HG03469 (cell line): Measurements from ENCODE around the gene STAP2.

ENCODE experiments used
- ATAC-seq: cut with Tn5 transposase; IDR thresholded peaks from one replicate; pipeline ENCODE4 v1.9.1; 2021; ENCODE audit warnings: mild to moderate bottlenecking, moderate library complexity, moderate number of reproducible peaks; ENCODE audit not compliant: unreplicated experiment

Gene STAP2

DNA sequence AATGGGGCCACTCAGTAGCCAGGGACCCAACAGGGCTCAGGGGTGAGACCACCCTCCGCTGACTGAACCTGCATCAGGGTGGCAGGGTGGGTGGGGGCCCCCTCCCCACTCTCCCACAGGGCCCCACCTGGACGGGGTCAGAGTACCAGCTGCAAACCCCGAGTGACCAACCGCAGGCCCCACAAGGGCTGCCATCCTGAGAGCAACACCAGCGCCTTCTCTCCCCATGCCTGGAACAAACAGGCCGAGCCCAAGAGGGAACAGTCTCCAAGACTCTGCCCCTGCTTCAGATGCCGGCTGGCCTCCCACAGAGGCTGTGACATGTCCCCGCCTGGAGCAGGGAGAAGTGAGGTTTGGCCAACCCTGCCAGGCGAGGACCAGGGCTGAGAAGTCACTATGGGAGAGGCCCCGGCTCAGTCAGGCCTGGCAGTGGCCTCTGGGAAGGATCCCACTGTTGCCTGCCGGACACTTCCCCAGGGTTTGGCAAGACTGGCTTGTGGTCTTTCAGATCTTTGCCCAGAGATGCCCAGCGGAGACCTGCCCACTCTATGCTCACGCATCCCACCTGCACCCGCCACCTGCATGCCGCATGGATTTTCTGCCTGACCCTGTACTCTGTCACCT, 31.9 kb upstream of the STAP2 start:
- ATAC-seq, result no peak

DNA sequence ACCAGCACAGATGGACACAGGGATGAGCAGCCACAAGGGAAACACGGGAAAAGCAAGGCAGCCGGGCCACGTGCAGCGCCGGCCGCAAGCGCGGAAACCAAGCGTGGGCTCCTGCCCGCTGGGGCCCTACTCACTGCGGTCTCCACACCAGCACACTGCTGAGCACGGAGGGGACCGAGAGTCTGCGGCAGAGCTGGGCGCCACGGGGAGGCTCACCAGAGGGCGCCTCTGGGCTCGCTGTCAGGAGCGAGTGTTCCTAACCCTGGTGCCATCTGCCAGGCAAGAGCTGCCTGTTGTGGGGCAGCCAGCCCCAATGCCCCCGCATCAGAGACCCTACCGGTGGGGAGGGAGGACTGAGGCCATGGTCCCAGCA, 31.2 kb upstream of the STAP2 start:
- ATAC-seq, result no peak

DNA sequence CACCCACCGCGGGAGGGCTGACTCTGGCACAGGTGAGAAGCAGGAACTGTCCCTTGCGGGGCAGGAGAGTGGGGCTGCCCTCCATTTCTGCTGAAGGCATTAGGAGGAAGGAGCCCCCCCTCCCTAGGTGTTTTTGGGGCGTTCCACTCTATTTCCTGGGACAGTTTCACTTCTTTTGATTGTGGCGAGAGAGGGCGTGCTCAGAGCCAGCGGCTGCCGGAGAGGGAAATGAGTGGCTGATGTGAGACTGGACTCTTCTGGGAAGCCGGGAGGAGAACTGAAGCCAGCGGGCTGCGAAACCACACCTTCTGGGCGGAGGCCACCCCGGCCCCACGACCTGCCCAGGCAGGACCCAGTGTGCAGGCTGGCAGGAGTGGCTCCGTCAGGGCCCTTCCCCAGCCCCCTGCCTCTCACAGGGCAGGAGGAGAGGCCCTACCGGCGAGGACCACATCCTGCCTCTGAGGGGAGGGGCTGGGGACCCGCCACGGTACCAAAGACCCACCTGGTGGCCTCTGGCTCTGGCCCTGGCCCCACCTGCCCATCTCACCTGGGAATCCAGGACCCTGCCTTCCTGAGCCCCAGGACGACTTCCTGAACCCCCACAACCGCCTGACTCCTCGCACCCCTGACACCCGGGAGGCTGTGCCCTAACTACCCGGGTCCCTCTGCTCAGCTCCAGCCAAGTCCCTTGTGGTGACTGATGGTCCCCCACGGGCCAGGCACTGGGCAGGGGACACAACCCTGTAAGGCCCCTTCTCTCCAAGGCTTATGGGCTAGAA, 30.7 kb upstream of the STAP2 start:
- peak; percentile 41 for ATAC-seq

DNA sequence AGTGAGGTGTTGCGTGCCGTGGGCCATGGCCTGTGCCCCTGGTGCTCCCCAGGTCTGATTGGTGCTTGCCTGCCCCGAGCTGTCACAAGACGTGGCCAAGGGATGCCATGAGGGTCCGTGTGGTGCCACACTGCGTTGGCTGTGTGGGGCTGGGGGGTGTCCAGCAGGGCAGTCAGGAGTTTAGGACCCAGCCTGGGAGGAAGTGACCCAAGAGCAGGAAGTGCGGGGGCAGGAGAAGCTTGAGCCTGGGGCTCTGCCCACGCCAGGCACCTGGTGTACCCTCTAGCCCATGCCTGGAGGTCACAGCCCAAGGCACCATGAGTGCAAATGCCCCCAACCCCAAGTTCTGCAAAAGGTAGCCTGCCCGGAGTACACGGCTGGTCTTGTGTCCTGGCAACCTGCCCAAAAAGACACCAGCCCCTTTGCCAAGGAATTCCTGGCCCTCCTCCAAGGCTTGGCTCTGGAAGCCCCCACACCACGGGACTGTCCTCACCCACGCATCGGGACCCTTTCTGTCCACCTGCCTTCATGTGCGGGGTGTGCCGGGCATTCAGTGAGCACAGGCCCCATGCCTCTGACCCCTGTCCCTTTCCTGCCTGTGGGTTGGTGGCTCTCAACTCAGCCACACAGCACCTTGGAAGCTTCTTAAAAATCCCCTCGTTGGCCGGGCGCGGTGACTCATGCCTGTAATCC, 29.6 kb upstream of the STAP2 start:
- ATAC-seq, result no peak

DNA sequence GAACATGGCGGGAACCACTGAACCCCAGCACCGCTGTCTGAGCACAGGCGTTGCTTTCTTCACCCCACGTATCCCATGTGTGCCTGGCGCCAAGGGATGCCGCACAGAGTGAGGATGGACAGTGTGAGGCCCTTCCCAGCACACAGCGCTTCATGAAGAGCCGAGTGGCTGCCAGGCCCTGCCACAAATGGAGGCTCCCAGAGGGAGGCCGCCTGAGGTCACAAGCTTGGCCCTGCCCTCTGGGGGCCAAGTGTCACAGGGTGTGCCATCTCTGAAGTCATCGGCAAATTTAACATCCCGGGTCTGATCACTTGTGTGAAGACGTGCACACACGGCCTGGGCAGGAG, 29.1 kb upstream of the STAP2 start:
- ATAC-seq, result no peak

DNA sequence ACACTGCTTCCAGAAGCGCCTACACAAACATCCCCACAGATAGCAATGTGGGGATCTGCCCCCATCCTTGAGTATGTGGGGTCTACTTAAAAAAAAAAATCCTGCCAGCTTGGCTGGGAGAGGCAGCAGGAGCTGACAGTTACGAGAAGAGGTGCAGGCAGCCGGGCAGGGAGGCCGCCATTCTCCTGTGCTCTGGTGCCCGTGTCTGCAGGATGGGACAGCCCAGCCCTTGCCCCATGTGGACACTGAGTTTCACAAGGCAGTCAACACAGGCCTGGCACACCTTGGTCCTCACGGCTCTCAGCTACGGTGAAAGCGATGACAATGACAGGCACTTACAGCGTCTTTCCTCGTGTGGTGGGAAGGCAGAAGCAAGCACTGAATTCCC, 28.7 kb upstream of the STAP2 start:
- no peak for ATAC-seq

DNA sequence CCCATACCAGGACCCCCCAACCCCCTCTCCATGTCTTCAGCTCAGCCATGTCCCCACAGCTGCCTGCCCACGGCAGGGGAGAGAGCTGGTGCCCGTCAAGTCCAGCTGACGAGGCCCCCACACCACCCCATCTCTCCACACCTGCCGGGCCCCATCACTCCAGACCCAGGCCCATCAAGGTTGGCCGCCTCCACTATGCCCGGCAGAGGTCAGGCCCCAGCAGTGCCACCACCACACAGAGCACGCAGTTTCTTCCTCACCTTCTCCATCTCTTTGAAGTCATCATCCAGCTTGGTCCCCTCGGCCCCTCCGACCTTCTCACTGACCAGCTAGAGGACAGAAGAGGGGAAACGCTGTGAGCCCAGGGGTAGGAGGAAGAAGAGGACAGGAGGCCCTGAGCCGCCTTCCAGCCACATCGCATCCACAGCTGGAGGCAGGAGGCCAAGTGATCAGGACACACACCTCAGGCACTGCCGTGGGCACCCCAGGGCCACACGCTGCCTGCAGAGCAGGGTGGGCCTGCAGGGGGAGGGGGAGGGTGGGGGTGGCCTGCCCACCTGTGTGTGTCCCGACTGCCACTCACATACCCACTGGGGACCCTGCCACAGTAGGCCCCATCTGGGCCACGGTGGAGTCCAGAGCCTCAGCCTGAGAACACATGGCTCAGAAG, 28.2 kb upstream of the STAP2 start:
- ATAC-seq, result no peak

DNA sequence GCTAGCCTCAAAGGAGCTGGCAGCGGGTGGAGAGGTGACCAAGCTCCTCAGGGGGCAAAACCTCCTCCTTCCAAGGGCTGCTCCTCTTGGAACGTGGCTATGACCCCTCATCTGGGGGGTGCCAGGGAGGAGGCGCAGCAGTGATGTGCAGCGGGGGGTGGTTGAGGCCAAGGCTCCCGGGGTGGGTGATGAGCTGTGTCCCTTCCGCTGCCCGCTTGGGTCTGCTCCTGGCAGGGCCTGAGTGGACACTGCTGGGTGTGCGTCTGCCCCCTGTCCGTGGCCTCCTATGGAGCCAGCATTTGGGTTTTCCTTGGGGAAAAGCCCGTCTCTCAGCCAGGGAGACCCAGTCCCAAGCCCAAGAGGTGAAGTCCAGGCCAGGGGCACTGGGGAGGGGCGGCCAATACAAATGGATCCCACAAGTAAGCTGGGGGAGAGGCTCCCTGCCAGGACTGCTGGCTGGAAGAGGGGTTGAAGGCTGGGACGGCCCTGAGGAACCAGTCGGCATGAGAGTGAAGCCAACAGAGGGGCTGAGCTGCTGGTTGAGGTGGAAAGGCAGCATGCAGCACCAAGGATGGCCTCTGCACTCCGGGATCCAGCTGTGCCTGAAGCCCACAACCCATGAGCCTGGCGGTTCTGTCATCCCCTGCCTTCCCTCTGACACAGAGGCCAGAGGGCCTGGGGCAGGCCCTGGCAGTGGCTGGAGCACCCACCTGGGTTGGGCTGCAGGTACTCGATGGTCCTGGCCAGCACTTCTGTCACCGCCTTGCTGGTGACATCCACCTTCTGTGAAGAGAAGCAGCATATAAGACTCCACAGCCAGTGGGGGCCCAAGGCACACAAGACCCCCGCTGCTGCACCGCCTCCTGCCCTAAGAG, 27.4 kb upstream of the STAP2 start:
- ATAC-seq, result no peak

DNA sequence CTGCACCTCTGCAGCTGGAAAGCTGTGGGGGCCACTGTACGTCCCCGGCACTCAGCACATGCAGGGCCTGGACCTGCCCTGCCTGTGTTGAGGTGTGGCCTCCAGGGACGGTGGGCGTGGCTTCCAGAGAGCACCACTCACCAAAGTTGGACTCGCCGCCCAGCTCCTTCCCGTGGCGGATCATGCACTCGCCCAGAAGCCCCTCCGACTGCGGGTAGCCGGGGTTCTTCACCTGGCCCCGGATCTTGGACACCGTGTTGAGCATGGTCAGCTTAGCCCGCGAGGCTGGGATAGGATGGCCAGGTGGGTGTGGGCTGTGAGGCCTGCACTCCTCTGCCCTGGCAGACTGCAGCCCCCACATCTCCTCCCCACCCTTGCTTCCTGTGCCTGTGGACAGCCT, 26.7 kb upstream of the STAP2 start:
- no peak for ATAC-seq

DNA sequence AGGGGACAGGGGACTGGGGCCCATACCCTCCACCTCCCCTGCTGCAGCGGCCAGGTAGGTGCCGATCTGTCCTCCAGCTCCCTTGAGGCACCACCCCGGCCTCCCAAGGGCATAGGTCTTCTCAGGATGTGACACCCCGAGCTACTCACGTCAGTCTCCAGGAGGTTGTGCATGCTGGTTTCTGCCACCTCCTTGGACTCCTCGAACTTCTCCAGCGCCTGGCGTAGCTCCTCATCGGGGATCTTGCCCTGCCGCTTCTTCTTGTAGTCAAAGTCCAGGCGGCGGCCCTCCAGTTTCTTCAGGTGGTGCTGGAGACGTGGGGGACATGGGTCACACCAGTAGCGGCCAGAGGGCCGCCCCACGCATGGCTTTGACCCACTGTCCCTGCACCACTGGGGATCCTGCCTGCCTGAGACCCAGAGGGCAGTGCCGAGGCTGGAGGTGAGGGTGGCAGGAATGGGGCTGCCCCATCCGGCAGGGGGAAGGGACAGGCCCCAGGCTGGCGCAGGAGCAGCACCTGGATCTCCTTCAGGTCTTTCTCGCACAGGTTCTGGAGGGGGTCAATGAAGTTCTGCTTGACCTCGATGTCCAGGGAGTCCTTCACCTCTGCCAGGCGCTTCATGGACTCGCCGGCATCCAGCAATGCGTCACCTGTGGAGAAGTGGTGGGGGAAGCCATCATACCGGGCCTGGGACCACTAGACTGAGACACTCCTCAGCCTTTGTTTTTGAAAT, 25.1 kb upstream of the STAP2 start:
- no peak for ATAC-seq

DNA sequence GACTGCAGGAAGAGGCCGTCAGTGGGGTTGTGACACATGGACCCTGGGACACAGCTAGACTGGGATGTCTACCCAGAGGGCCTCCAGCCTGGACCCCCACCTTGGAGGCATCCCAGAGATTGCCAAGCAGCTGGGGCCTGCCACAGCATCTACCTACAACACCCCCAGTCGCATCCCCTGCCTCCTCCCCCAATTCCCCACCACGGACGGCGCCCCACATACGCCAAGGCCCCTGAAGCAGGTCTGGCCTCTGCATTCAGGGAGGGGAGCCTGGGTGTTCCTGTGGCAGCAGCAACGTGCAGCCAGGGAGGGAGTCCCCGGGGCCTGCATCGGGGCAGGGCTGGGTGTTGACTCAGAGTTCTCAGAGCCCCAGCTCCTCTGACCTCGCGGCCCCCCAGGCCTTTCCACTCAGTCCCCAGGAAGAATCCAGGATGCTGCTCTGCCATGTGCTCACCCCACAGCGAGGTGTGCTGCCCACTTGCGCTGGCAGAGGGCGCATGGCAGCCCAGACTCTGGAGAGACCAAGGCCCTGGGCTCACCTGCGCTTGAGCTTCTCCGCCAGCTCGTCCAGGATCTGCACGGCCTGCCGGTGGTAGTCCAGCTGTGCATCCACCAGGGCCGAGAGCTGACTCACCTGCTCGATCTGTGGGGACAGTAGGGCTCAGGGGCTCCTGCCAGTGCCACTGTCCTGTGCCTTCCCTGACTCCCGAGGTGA, 24.4 kb upstream of the STAP2 start:
- no peak for ATAC-seq

DNA sequence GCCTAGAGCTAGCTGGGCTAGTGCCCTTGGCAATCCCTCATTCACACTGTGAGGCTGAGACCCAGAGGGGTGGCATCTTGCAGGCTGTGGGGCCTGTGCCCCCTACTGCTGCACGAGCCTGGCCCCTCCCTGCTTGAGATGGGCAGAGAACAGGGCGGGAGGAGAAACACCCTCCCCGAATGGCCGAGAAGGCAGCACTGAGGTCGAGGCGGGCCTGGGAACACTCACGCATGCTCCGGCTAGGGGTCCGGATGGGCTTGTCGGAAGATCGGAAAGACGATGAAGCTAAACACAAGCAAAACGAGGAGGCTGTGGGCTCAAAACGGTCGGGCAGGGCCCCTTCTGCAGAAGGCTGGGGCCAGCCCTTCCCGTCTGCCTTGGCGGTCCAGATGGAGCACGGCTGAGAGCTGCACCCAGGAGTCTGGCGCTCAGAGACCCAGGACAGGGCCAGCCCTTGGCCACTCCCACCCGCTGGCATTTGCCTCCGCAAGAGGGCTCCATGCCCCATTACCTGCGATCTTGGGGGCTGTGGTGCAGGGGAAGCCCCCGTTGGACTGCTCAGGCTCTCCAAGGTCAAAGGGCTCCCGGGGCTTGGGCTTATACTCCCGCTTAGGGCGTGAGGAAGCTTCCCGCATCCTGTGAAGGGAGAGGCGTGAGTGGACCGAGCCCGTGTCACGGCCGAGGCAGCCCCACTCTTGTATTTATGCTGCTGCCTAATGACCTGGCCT, 23.6 kb upstream of the STAP2 start:
- ATAC-seq, result no peak

DNA sequence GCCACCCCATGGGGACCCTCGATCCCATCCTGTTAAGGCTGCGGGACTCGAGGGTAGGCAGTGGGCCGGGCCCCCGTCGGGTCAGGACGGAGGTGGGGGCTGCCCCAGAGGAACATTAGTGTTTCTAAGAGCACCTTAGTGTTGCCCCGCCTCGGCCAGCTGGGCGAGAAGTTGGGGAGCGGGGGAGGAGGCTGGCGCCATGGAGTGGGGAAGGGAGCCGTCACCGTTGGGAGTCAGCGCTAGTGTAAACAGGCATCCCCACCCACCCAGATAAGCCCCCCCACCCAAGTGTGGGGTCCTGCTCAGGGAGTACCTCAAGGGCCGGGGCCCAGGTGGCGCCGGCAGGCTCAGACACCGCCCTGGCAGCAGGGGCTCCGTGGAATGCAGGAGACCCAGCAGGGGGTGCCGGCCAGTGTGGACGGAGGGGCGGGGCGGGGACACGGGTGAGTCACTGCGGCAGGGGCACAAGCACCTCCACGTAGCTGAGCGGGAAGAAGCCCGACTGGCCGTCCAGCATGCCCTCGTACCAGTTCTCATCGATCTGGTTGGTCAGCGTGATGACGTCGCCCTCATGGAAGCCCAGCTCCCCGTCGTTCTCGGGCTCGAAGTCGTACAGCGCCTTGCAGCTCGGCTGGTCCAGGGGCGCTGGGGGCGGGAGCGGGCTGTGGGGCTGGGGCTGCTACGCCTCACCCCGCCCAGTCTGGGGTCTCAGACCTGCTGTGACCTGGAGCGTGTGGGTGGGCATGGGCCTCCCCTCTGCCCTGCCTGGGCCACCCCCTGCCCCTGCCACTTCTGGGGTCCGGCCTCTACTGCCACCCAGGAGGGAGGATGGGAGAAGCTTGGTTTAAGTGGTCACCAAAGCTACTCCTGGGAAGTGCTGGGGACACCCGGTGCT, 22.8 kb upstream of the STAP2 start:
- no peak for ATAC-seq

DNA sequence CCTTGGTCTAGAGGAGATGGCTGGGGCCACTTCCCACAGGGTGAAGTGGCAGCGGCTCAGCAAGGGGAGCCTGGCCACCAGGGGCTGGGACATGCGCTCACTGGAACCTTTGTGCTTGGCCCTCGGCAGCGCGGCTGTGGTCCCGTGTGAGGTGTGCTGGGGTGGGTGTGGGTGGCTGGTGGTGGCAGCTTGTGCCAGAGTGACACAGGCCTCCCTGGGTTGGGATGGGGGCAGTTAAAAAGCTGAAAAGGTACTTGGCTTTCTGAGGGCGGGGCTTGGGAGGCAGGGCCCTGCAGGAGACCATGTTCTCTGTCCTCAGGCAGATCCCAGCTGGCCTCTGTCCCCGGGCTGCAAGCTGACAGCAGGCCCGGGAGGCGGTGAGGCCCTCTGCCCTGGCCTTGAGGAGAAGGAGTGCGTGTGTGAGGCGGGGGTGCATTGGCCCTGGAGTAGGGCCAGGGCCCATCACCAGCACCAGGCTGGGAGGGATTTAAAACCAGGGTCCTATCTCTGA, 22.1 kb upstream of the STAP2 start:
- ATAC-seq, result no peak

DNA sequence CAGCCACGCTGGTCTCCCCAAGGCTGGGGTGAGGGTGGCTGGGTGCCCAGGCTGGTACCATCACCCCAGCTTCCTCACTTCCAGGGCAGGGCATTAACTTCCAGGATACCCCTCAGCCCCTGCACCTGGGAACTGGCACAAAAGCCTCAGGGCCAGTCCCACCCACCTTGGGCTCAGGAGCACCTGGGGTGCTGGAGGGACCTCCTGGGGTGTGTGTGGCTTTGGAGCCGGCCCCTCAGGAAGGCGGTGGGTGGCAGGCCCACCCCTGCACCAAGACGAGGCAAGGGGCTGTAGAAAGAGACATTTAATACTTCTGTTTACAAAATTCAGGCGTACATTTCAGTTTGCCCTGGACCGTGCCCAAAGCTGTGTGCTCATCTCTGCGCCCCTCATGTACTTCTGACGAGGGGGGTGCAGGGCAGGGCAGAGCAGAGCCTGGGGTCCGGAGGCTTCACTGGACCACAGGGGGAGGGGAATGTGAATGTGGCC, 21.5 kb upstream of the STAP2 start:
- ATAC-seq, result no peak

DNA sequence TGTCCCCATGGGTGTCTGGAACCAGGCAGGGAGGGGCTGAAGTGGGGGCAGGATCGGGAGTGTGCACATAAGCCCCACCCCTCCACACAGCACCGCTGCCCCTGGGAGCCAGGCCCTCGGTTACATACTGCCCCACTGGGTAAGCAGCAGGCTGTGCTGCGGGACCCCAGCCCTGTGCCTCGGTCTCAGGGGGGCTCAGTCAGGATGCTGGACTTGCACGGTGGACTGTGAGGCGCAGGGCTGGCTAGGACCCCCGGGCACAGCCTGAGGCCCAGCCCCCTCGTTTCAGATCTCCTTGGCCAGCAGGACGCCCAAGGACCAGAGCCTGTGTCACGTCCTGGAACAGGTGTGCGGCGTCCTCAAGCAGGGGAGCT, 21.0 kb upstream of the STAP2 start:
- ATAC-seq, result no peak
